Activated CD8-positive, alpha-beta memory T cell treated with anti-CD3 and anti-CD28 coated beads, Interleukin-2, amount 10 ng/mL, durations not matched to agents 7 days and 5 days (primary cell): ENCODE data around the gene PHACTR3. TPM values are rescaled to one million over a fixed set of nuclear protein-coding genes. Genes with fewer than 3 reads are reported as not detected.

Experiments used
- ATAC-seq: fragments of 150-1000 bp; cut with Tn5 transposase; one replicate; pipeline ENCODE4 v1.10.0; 2021; ENCODE audit warnings: moderate library complexity
- CTCF ChIA-PET: fragments of 350-600 bp; sonication (Branson Sonifier 250); formaldehyde crosslinking; loops from one replicate; lab custom pipeline; 2021; ENCODE audit warnings: antibody characterized with exemption; lab: Charles Lee
- DNase-seq: peaks from one replicate; pipeline ENCODE4 v3.0.0-alpha.2; 2020
- H3K27ac Mint-ChIP-seq: one replicate; pipeline ENCODE4 v1.8.0; 2021; ENCODE audit warnings: mild to moderate bottlenecking, mixed read lengths
- H3K27me3 Mint-ChIP-seq: one replicate; pipeline ENCODE4 v1.8.0; 2021; ENCODE audit warnings: mixed read lengths
- H3K36me3 Mint-ChIP-seq: one replicate; pipeline ENCODE4 v1.8.0; 2021; ENCODE audit warnings: mild to moderate bottlenecking, mixed read lengths
- H3K4me1 Mint-ChIP-seq: one replicate; pipeline ENCODE4 v1.8.0; 2021; ENCODE audit warnings: mixed read lengths
- H3K4me3 Mint-ChIP-seq: one replicate; pipeline ENCODE4 v1.8.0; 2021; ENCODE audit warnings: mild to moderate bottlenecking, moderate library complexity, mixed read lengths
- H3K9me3 Mint-ChIP-seq: one replicate; pipeline ENCODE4 v1.8.0; 2022; ENCODE audit warnings: low read depth, mixed read lengths
- total RNA-seq, 2 experiments: library from RNA; stranded (reverse); gene quantifications; one replicate each; pipeline ENCODE4 v1.2.3, GENCODE V29; 2021

PHACTR3 gene
- total RNA-seq, 2 experiments from 2014 or later: not detected

GRCh38 chr20:59708326-59708725, 104.0 kb downstream of the PHACTR3 start:
- no peaks in the 10 kb centered on the region for H3K4me1 Mint-ChIP-seq
- H3K27ac Mint-ChIP-seq: no peak overlapping the region
- CTCF ChIA-PET: no interaction called here
- H3K4me3 Mint-ChIP-seq: no peak overlapping the region
- ATAC-seq: no peak
- peaks cover 2% of the 10 kb centered on the region for H3K9me3 Mint-ChIP-seq
- DNase-seq: no peak
- peaks cover 4% of the 10 kb centered on the region for H3K27me3 Mint-ChIP-seq
- no peaks in the 10 kb centered on the region for H3K36me3 Mint-ChIP-seq

DNA sequence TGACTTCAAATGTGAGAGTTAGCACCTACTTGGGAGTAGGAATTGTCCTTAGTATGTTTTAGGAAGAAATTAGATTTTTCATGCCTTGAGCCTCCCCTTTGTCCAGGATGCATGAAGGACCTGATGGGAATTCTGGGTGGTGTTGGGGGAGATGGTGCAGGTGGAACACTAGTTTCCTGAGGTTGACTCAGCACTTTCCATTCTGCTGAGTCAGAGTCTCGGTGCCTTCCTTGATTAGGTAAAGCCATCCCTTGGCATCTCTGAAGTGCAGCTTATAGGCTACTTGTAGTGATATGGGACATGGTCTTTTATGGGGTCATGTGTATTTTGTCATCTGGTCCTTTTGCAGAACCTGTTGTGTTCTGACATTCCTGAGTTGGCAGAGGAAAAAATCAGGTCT, 105.3 kb downstream of the PHACTR3 start:
- H3K4me3 Mint-ChIP-seq: no peak overlapping the region
- peaks cover 2% of the 10 kb centered on the region for H3K27me3 Mint-ChIP-seq
- ATAC-seq (no peak), DNase-seq (no peak)
- CTCF ChIA-PET: no interaction called here
- H3K9me3 Mint-ChIP-seq: peaks cover 2% of the 10 kb centered on the region
- H3K27ac Mint-ChIP-seq: no peak overlapping the region
- H3K36me3 Mint-ChIP-seq: no peaks in the 10 kb centered on the region
- no peaks in the 10 kb centered on the region for H3K4me1 Mint-ChIP-seq

DNA sequence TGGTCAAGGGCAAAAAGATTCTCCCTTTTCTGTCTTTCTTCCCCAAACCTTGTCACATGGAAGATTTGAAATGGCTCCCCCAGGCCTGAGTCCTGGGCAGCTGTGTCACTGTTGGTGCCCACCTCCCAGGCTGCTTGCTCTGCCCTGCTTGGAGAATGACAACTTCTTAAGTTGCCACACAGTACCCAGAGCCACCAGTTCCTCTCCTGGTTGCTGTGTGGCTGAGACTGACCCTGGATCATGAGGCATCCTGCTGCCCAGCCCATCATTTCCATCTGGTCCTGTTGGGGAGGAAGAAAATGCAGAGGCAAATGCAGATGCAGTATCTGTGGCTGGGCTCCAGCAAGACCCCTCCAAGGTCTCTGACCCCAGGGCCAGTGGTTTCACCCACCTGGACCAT, 113.7 kb downstream of the PHACTR3 start:
- DNase-seq: no peak
- Mint-ChIP-seq H3K36me3 (no peaks in the 10 kb centered on the region), H3K4me1 (peaks cover 5% of the 10 kb centered on the region), H3K27me3 (no peaks in the 10 kb centered on the region), H3K9me3 (no peaks in the 10 kb centered on the region), H3K4me3 (no peak overlapping the region), H3K27ac (no peak overlapping the region)
- ATAC-seq: no peak
- CTCF ChIA-PET: no interaction called here

- peaks cover 9% of the 10 kb centered on the region for H3K4me1 Mint-ChIP-seq
- no peaks in the 10 kb centered on the region for H3K36me3 Mint-ChIP-seq
- no peaks in the 10 kb centered on the region for H3K9me3 Mint-ChIP-seq
- CTCF ChIA-PET: no interaction called here
- no peak overlapping the region for H3K4me3 Mint-ChIP-seq
- DNase-seq (no peak), ATAC-seq (no peak)
- no peak overlapping the region for H3K27ac Mint-ChIP-seq
- H3K27me3 Mint-ChIP-seq: no peaks in the 10 kb centered on the region
Observed at GRCh38 chr20:59718751-59719150, 114.4 kb downstream of the PHACTR3 start.

DNA sequence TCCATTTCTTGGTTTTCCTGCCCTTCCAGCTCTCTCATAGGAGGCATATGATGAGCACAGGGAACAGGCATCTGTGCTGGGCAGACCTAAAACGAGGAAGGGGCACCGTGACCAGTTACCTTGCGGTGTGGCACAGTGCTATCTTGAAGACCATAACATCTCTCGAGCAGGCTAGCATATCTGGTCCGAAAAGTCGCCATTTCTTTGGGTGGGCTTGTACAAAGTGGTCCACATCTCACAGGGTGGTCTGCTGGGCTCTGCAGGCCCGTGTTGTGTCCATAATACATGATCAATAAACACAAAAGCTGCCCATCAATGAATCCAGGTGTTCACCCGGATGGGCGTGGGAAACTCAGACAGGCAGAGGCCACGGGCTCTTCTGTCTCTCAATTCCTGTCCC, 115.7 kb downstream of the PHACTR3 start:
- H3K36me3 Mint-ChIP-seq: no peaks in the 10 kb centered on the region
- peak; percentile 30 for DNase-seq
- CTCF ChIA-PET: no interaction called here
- H3K9me3 Mint-ChIP-seq: no peaks in the 10 kb centered on the region
- no peaks in the 10 kb centered on the region for H3K27me3 Mint-ChIP-seq
- ATAC-seq: no peak
- H3K4me3 Mint-ChIP-seq: no peak overlapping the region
- H3K4me1 Mint-ChIP-seq: peaks cover 9% of the 10 kb centered on the region
- H3K27ac Mint-ChIP-seq: no peak overlapping the region

- Mint-ChIP-seq H3K36me3 (no peaks in the 10 kb centered on the region), H3K9me3 (no peaks in the 10 kb centered on the region), H3K27me3 (no peaks in the 10 kb centered on the region), H3K4me1 (peaks cover 9% of the 10 kb centered on the region), H3K4me3 (no peak overlapping the region), H3K27ac (no peak overlapping the region)
- peak; percentile 5 for DNase-seq
- ATAC-seq: no peak
- CTCF ChIA-PET: no interaction called here
Observed at GRCh38 chr20:59721386-59721785, 117.0 kb downstream of the PHACTR3 start.

DNA sequence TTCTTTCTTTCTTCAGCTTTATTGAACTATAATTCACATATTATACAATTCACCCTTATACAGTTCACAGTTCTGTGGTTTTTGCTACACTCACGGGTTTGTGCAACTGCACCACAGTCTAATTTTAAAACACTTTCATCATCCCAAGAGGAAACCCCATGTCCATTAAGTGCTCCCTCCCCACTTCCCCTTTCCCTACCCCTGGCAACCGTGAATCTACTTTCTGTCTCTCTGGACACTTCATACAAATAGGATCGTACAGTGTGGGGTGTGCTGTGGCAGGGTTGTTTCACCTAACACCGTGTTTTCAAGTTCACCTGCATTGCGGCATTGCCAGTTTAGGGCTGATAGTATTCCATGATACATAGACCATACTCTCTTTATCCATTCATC, 118.8 kb downstream of the PHACTR3 start:
- DNase-seq: peak; percentile 35
- no peaks in the 10 kb centered on the region for H3K36me3 Mint-ChIP-seq
- H3K27me3 Mint-ChIP-seq: no peaks in the 10 kb centered on the region
- H3K4me3 Mint-ChIP-seq: no peak overlapping the region
- no peak for ATAC-seq
- CTCF ChIA-PET: no interaction called here
- no peaks in the 10 kb centered on the region for H3K9me3 Mint-ChIP-seq
- H3K27ac Mint-ChIP-seq: no peak overlapping the region
- H3K4me1 Mint-ChIP-seq: peaks cover 9% of the 10 kb centered on the region

- no peak overlapping the region for H3K4me3 Mint-ChIP-seq
- DNase-seq (peak; percentile 33), ATAC-seq (no peak)
- H3K4me1 Mint-ChIP-seq: peaks cover 9% of the 10 kb centered on the region
- CTCF ChIA-PET: no interaction called here
- H3K27ac Mint-ChIP-seq: no peak overlapping the region
- H3K36me3 Mint-ChIP-seq: no peaks in the 10 kb centered on the region
- H3K27me3 Mint-ChIP-seq: no peaks in the 10 kb centered on the region
- H3K9me3 Mint-ChIP-seq: no peaks in the 10 kb centered on the region
Observed at GRCh38 chr20:59723607-59724456, 119.5 kb downstream of the PHACTR3 start.

GRCh38 chr20:59724457-59725366, 120.4 kb downstream of the PHACTR3 start:
- no peak overlapping the region for H3K4me3 Mint-ChIP-seq

GRCh38 chr20:59725476-59726280, 121.3 kb downstream of the PHACTR3 start:
- CTCF ChIA-PET: no interaction called here
- H3K4me1 Mint-ChIP-seq: peaks cover 9% of the 10 kb centered on the region
- no peak for ATAC-seq
- DNase-seq: peak; percentile 31
- no peaks in the 10 kb centered on the region for H3K9me3 Mint-ChIP-seq
- H3K27me3 Mint-ChIP-seq: no peaks in the 10 kb centered on the region
- no peak overlapping the region for H3K27ac Mint-ChIP-seq
- H3K36me3 Mint-ChIP-seq: no peaks in the 10 kb centered on the region
- no peak overlapping the region for H3K4me3 Mint-ChIP-seq

More at GRCh38 chr20:59724457-59725366, 120.4 kb downstream of the PHACTR3 start:
- DNase-seq: peak; percentile 34
- no peak for ATAC-seq
- Mint-ChIP-seq H3K27me3 (no peaks in the 10 kb centered on the region), H3K27ac (no peak overlapping the region), H3K36me3 (no peaks in the 10 kb centered on the region), H3K9me3 (no peaks in the 10 kb centered on the region), H3K4me1 (peaks cover 9% of the 10 kb centered on the region)
- CTCF ChIA-PET: no interaction called here

DNA sequence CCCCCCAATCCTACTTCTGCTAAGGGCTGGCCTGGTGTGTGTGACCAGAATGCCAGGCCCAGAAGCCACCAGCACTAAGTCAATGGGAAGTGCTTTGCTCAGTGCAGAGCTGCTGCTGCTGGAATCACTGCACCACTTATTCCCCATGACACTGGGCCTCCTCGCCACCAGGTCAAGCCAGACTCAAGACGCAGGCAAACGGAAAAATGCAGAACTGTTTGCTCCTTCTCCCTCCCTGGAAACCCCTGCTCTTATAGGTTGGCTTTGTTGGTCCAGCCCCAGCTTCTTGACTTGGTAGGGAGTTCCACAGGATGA, 121.9 kb downstream of the PHACTR3 start:
- no peaks in the 10 kb centered on the region for H3K9me3 Mint-ChIP-seq
- H3K27me3 Mint-ChIP-seq: peaks cover 2% of the 10 kb centered on the region
- CTCF ChIA-PET: no interaction called here
- peaks cover 9% of the 10 kb centered on the region for H3K4me1 Mint-ChIP-seq
- DNase-seq (no peak), ATAC-seq (no peak)
- H3K4me3 Mint-ChIP-seq: no peak overlapping the region
- H3K36me3 Mint-ChIP-seq: no peaks in the 10 kb centered on the region
- H3K27ac Mint-ChIP-seq: no peak overlapping the region

DNA sequence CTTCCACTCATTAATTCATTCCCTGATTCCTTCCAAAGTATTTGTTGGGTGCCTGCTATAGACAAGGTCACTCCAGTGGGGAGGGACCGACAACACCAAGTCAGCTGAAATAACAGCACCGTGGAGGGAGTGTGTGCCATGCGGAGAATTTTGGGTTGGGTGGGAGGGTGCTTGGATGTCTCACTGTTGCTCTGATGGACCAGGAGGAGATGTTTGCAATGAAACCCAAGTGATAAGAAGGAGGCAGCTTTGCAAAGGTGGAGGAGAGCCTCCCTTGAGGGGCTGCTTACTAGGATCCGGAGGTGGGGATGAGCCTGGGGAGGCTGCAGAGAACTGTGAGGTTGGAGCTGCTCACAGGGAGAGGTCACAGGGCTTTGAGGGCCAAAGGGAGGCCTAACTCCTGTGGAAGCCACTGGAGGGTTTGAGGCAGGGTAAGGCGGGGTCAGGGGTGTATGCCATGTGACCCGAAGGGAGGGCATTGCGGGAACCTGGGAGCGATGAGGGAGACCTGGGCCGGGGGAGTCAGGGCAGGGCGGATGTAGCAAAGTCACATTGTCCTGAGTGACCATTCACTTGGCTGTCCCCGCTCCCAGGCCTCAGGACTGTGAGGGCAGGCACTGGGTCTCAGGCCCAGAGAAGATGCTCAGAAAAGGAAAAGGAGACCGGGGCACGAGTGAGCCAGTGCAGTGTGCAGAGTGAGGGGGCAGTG, 124.5 kb downstream of the PHACTR3 start:
- no peak for DNase-seq
- no peak for ATAC-seq

GRCh38 chr20:59729506-59729905, 125.2 kb downstream of the PHACTR3 start:
- no peaks in the 10 kb centered on the region for H3K36me3 Mint-ChIP-seq
- H3K4me1 Mint-ChIP-seq: no peaks in the 10 kb centered on the region
- ATAC-seq: no peak
- DNase-seq: no peak
- no peak overlapping the region for H3K4me3 Mint-ChIP-seq
- no peak overlapping the region for H3K27ac Mint-ChIP-seq
- no peaks in the 10 kb centered on the region for H3K9me3 Mint-ChIP-seq
- CTCF ChIA-PET: no interaction called here
- H3K27me3 Mint-ChIP-seq: peaks cover 6% of the 10 kb centered on the region

More for the DNA sequence above, 124.5 kb downstream of the PHACTR3 start:
- Mint-ChIP-seq H3K4me1 (no peaks in the 10 kb centered on the region), H3K36me3 (no peaks in the 10 kb centered on the region), H3K9me3 (no peaks in the 10 kb centered on the region), H3K27ac (no peak overlapping the region), H3K27me3 (peaks cover 6% of the 10 kb centered on the region), H3K4me3 (no peak overlapping the region)
- CTCF ChIA-PET: no interaction called here
